KMS-11 (cell line): ENCODE results near the gene MTTP.

Experiments
- H2AFZ ChIP-seq: fragments of 200-600 bp; sonication (generic); 2 replicates; pipeline ENCODE4 v1.6.1; 2016; ENCODE audit warnings: antibody characterized with exemption, mixed run types, low read depth
- H3K27ac ChIP-seq: fragments of 200-600 bp; sonication (generic); 2 replicates; pipeline ENCODE4 v1.6.1; 2016; ENCODE audit warnings: mild to moderate bottlenecking, mixed run types
- H3K27me3 ChIP-seq: fragments of 200-600 bp; sonication (generic); 2 replicates; pipeline ENCODE4 v1.6.1; 2017; ENCODE audit warnings: mild to moderate bottlenecking, low read depth, mixed run types, moderate library complexity; ENCODE audit not compliant: insufficient read depth
- H3K36me3 ChIP-seq: fragments of 200-600 bp; sonication (generic); 2 replicates; pipeline ENCODE4 v1.6.1; 2017; ENCODE audit warnings: mild to moderate bottlenecking, mixed run types; ENCODE audit not compliant: insufficient read depth
- H3K4me1 ChIP-seq: fragments of 200-600 bp; sonication (generic); 2 replicates; pipeline ENCODE4 v1.6.1; 2016; ENCODE audit warnings: mild to moderate bottlenecking, low read depth, mixed run types; ENCODE audit not compliant: poor library complexity, severe bottlenecking
- H3K4me2 ChIP-seq: fragments of 200-600 bp; sonication (generic); 2 replicates; pipeline ENCODE4 v1.7.0; 2016; ENCODE audit warnings: mild to moderate bottlenecking, mixed run types
- H3K4me3 ChIP-seq: fragments of 200-600 bp; sonication (generic); IDR thresholded peaks from 2 replicates; pipeline ENCODE4 v1.6.1; 2017; ENCODE audit warnings: low read depth, low read length, mixed read lengths; ENCODE audit not compliant: insufficient read depth
- H3K79me2 ChIP-seq: fragments of 200-600 bp; sonication (generic); 2 replicates; pipeline ENCODE4 v1.6.1; 2016; ENCODE audit warnings: low read depth, mixed run types; ENCODE audit not compliant: insufficient read depth
- H3K9ac ChIP-seq: fragments of 200-600 bp; sonication (generic); 2 replicates; pipeline ENCODE4 v1.6.1; 2016; ENCODE audit warnings: mild to moderate bottlenecking, mixed run types
- H4K20me1 ChIP-seq: fragments of 200-600 bp; sonication (generic); 2 replicates; pipeline ENCODE4 v1.6.1; 2016; ENCODE audit warnings: mild to moderate bottlenecking, mixed run types; ENCODE audit not compliant: insufficient read depth
- TF ChIP-seq, protein P1 (sequence below): fragments of 200-600 bp; sonication (generic); conservative IDR thresholded peaks from 2 replicates; pipeline ENCODE4 v1.6.1; 2017; ENCODE audit warnings: low read depth, mild to moderate bottlenecking, antibody characterized with exemption, low read length, moderate library complexity, mixed read lengths

The MTTP gene

DNA sequence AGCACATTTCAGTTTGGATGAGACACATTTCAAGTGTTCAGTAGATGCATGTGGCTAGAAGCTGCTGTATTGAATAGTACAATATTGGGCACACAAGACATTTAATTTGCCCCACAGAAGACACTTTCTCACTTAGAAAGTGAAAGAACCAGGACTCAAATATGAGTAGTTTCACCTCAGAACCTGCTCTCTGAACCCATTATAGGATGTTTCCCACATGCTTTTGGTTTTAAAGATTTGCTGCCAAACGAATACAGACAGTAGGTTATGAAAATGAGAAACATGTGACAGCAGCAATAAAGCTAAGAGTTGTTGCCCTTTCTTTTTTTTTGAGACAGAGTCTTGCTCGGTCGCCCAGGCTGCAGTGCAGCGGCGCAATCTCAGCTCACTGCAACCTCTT, 50.7 kb downstream of the MTTP start:
- Histone ChIP-seq H2AFZ (no peak overlapping the region), H3K36me3 (no peaks in the 10 kb centered on the region), H3K4me1 (peaks cover 31% of the 10 kb centered on the region), H3K79me2 (no peaks in the 10 kb centered on the region), H3K4me3 (no peak overlapping the region), H3K9ac (no peak overlapping the region), H3K27ac (no peak overlapping the region), H4K20me1 (no peaks in the 10 kb centered on the region), H3K4me2 (no peak overlapping the region), H3K27me3 (no peaks in the 10 kb centered on the region)
- TF ChIP-seq, protein P1, sequence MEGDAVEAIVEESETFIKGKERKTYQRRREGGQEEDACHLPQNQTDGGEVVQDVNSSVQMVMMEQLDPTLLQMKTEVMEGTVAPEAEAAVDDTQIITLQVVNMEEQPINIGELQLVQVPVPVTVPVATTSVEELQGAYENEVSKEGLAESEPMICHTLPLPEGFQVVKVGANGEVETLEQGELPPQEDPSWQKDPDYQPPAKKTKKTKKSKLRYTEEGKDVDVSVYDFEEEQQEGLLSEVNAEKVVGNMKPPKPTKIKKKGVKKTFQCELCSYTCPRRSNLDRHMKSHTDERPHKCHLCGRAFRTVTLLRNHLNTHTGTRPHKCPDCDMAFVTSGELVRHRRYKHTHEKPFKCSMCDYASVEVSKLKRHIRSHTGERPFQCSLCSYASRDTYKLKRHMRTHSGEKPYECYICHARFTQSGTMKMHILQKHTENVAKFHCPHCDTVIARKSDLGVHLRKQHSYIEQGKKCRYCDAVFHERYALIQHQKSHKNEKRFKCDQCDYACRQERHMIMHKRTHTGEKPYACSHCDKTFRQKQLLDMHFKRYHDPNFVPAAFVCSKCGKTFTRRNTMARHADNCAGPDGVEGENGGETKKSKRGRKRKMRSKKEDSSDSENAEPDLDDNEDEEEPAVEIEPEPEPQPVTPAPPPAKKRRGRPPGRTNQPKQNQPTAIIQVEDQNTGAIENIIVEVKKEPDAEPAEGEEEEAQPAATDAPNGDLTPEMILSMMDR: no peak

DNA sequence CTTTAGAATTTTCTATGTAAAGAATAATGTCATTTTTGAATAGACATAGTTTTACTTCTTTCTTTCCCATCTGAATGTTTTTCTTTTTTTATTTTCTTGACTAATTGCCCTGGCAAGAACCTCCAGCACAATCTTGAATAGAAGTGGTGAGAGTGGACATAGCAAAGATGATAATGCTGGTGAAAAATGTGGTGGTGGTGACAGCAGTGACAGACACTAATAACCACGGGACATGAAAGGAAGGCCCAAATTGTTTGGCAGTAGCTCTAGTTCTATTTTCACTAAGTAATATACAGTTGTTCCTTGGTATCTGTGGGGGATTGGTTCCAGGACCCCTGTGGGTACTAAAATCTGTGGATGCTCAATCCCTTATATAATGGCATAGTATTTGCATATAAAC, 53.4 kb downstream of the MTTP start:
- TF ChIP-seq, protein P1: no peak
- H3K79me2 ChIP-seq: no peaks in the 10 kb centered on the region
- H3K27me3 ChIP-seq: no peaks in the 10 kb centered on the region

DNA sequence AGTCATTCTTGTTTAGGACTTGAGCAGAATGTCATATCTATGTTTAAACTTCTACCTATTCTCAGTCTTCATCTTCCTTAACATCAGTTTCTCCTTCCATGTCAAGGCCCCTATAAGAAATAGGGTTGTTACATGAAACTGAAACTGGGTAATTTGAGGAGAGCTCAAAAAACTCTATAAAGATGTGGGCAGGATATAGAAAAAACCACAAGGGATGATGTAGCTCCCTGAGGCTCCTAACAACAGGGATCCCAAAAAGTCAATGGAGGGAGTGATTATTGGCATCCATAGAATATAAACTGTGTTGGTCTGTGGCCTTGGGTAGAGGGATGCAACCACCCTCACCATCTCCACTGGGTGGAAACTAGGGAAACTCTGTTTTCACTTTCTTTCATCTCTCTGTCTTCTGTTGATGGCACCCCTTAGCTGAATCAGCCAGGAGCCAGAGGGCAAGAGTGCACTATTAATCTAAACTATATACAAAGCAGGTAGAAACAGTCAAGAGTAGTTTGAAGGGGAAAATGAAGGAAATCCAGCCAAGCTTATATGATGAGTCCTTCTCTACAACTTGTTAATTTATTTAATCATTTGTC, 55.4 kb downstream of the MTTP start:
- H3K79me2 ChIP-seq: no peaks in the 10 kb centered on the region
- peaks cover 15% of the 10 kb centered on the region for H3K4me1 ChIP-seq
- no peak overlapping the region for H3K4me2 ChIP-seq
- H2AFZ ChIP-seq: no peak overlapping the region
- no peaks in the 10 kb centered on the region for H3K27me3 ChIP-seq
- H3K27ac ChIP-seq: no peak overlapping the region
- no peaks in the 10 kb centered on the region for H3K36me3 ChIP-seq
- H3K9ac ChIP-seq: no peak overlapping the region
- H3K4me3 ChIP-seq: no peak overlapping the region
- H4K20me1 ChIP-seq: no peaks in the 10 kb centered on the region
- TF ChIP-seq, protein P1: no peak

More for the DNA sequence above, 53.4 kb downstream of the MTTP start:
- H2AFZ ChIP-seq: no peak overlapping the region
- H3K36me3 ChIP-seq: no peaks in the 10 kb centered on the region
- H3K9ac ChIP-seq: no peak overlapping the region
- no peak overlapping the region for H3K4me3 ChIP-seq
- no peak overlapping the region for H3K27ac ChIP-seq
- peaks cover 32% of the 10 kb centered on the region for H3K4me1 ChIP-seq
- no peaks in the 10 kb centered on the region for H4K20me1 ChIP-seq
- no peak overlapping the region for H3K4me2 ChIP-seq

DNA sequence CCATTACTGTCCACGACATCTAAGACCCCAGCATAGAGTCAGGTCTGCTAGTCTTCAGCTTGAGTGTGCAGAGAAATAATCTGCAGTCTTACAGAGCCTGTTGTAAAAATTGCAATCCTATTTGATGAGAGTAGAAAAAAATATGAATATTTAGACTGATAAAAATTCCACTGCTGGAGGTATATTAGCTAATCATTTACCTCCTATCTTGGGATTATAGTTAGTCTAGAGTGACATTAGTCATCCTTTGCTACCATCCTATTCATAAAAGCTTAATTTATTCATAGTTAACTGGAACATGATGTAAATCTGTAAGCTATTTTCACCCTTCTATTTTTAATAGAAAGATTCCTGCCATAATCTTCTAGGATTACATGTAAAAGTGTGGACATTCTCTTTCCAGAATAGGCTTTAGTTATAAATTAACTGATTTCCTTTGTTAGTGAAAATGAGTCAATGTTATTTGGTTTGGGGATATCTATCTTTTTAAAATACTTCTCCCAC, 56.3 kb downstream of the MTTP start:
- H4K20me1 ChIP-seq: no peaks in the 10 kb centered on the region
- H3K27me3 ChIP-seq: no peaks in the 10 kb centered on the region
- H3K4me1 ChIP-seq: peaks cover 10% of the 10 kb centered on the region
- H2AFZ ChIP-seq: no peak overlapping the region
- no peak overlapping the region for H3K4me3 ChIP-seq
- no peak overlapping the region for H3K4me2 ChIP-seq
- no peaks in the 10 kb centered on the region for H3K79me2 ChIP-seq
- TF ChIP-seq, protein P1: no peak
- H3K9ac ChIP-seq: no peak overlapping the region
- H3K36me3 ChIP-seq: no peaks in the 10 kb centered on the region
- H3K27ac ChIP-seq: no peak overlapping the region
